Spleen (tissue), 7 donors: ENCODE measurements around the gene ACOX2.

Source experiments
- CTCF ChIP-seq, 11 experiments: fragments of 200-600 bp in 7 of 11; fragments of 450-650 bp in 4 of 11; sonication (generic) in 4 of 11; IDR thresholded peaks in 8 of 11; conservative IDR thresholded peaks in 3 of 11; 1 replicate in 7 of 11; 2 replicates in 4 of 11; pipeline versions ENCODE4 v1.4.0 to v1.8.0; 2016 to 2021; ENCODE audit warnings: antibody characterized with exemption in 11 of 11, inconsistent platforms in 4 of 11, mild to moderate bottlenecking in 1 of 11
- POLR2A ChIP-seq, 3 donors: fragments of 450-650 bp; IDR thresholded peaks; one replicate each; pipeline ENCODE4 v1.5.1; 2017; ENCODE audit warnings: antibody characterized with exemption in 3 of 3, mild to moderate bottlenecking in 1 of 3
- POLR2AphosphoS5 ChIP-seq, 3 donors: sonication (generic); formaldehyde crosslinking; IDR thresholded peaks; one replicate each; pipeline ENCODE4 v1.5.1; 2017; ENCODE audit warnings: antibody characterized with exemption in 3 of 3
- donor health status: DM: no; HTN: no; CAD: no; lungs with moderate emphysema.
- donor health status: DM: no; HTN: no; CAD: no.
- donor health status: DM: no; HTN: no; CAD: no.

DNA sequence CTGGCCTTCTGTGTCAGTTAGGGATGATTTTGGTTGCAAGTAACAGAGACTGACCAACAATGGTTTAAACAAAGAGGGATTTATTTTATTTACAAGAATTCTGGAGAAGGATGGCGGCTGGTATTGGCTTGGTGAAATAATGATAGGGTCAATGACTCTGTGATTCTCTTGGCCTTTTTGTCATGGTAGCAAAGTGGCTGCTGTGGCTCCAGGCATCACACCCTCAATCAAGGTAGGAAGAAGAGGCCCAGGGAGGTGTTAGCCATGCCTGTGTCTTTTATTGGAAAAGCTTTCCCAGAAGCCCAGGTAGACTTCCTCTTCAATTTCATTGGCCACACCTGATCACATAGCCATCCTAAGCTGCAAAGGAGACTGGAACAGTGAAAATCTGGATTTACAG is 27.1 kb upstream of the ACOX2 start:
- TF ChIP-seq CTCF (IDR thresholded peaks at IDR 0.05 in 8 of 11, conservative IDR thresholded peaks at IDR 0.05 in 3 of 11): no peak
- TF ChIP-seq POLR2A (IDR thresholded peaks at IDR 0.05): no peak
- no peak for TF ChIP-seq POLR2AphosphoS5 (IDR thresholded peaks at IDR 0.05)
